HepG2 (cell line): ENCODE measurements around the gene CCDC158. TPM values are rescaled to one million over a fixed set of nuclear protein-coding genes. Genes with fewer than 3 reads are reported as not detected.

Source experiments
- ATAC-seq: fragments of 200-7000 bp; cut with Tn5 transposase; 3 replicates; pipeline ENCODE4 v1.9.1; 2020; ENCODE audit warnings: mild to moderate bottlenecking, moderate library complexity
- BruUV-seq: library from RNA; stranded (reverse); fragments of 400-500 nt; replicated peaks from 2 replicates; lab custom pipeline; 2021; lab: Mats Ljungman, UMichigan
- CTCF ChIA-PET: fragments of 300-600 bp; formaldehyde crosslinking; extraction: SDS; loops from one replicate; lab custom pipeline; 2021; ENCODE audit warnings: low total read pairs, inconsistent platforms, low intra/inter-chr PET ratio; lab: Yijun Ruan, JAX
- POLR2A ChIA-PET: fragments of 350-600 bp; sonication (Branson Sonifier 250); formaldehyde crosslinking; loops from one replicate; lab custom pipeline; 2020; ENCODE audit warnings: antibody characterized with exemption, inconsistent platforms; lab: Yijun Ruan, JAX
- DNase-seq: peaks from one replicate; pipeline ENCODE4 v3.0.0-alpha.2; 2015; ENCODE audit warnings: low spot score
- FAIRE-seq: peaks from 3 replicates; lab custom pipeline; 2011; peaks lifted over from hg19 to GRCh38; lab: Jason Lieb, UNC
- H2AFZ ChIP-seq: one replicate; pipeline ENCODE4 v1.6.1; 2011; ENCODE audit warnings: low read length, inconsistent platforms
- H3K27ac ChIP-seq: fragments of 300-600 bp; 3 replicates; pipeline ENCODE4 v1.8.0; 2011; ENCODE audit warnings: mixed run types, mild to moderate bottlenecking, mixed read lengths, low read length, inconsistent platforms; ENCODE audit not compliant: insufficient read depth; ENCODE audit errors: extremely low read length
- H3K27me3 ChIP-seq, 2 experiments: fragments of 200-600 bp in 1 of 2; 2 replicates in 1 of 2; 3 replicates in 1 of 2; pipeline versions ENCODE4 v1.6.0 to v1.8.0; 2011; ENCODE audit warnings: low read length in 2 of 2, mild to moderate bottlenecking in 2 of 2, moderate library complexity in 2 of 2, inconsistent platforms in 1 of 2; ENCODE audit not compliant: insufficient read depth in 2 of 2, control insufficient read depth in 1 of 2
- H3K36me3 ChIP-seq, 2 experiments: fragments of 200-600 bp in 1 of 2; replicated peaks in 1 of 2; 2 replicates in 1 of 2; 3 replicates in 1 of 2; pipeline versions ENCODE4 v1.5.1 to v1.8.0; 2011; ENCODE audit warnings: low read length in 2 of 2, inconsistent platforms in 1 of 2; ENCODE audit not compliant: insufficient read depth in 2 of 2, control insufficient read depth in 1 of 2
- H3K4me1 ChIP-seq: 2 replicates; pipeline ENCODE4 v1.5.1; 2012; ENCODE audit warnings: low read length, inconsistent platforms; ENCODE audit not compliant: insufficient read depth
- H3K4me2 ChIP-seq: 2 replicates; pipeline ENCODE4 v1.6.0; 2011; ENCODE audit warnings: low read depth, low read length, inconsistent platforms
- H3K4me3 ChIP-seq, 3 experiments: fragments of 200-600 bp in 1 of 3; sonication (generic), shearing (Covaris generic) in 1 of 3; replicated peaks in 1 of 3; 2 replicates each; pipeline ENCODE4 v1.5.1; 2011 to 2016; ENCODE audit warnings: low read length in 3 of 3, inconsistent platforms in 2 of 3, low read depth in 2 of 3, mild to moderate bottlenecking in 2 of 3, control low read depth in 1 of 3, mixed read lengths in 1 of 3; ENCODE audit not compliant: insufficient read depth in 1 of 3
- H3K79me2 ChIP-seq: one replicate; pipeline ENCODE4 v1.6.1; 2011; ENCODE audit warnings: low read length, inconsistent platforms; ENCODE audit not compliant: insufficient read depth
- H3K9ac ChIP-seq: 2 replicates; pipeline ENCODE4 v1.6.0; 2011; ENCODE audit warnings: mild to moderate bottlenecking, low read depth, low read length, inconsistent platforms; ENCODE audit not compliant: insufficient read depth
- H3K9me3 ChIP-seq: 2 replicates; pipeline ENCODE4 v1.5.1; 2012; ENCODE audit warnings: mild to moderate bottlenecking, low read length
- H4K20me1 ChIP-seq: 2 replicates; pipeline ENCODE4 v1.6.0; 2011; ENCODE audit warnings: inconsistent platforms, mild to moderate bottlenecking, low read length, moderate library complexity; ENCODE audit not compliant: insufficient read depth
- ARNTL ChIP-seq: sonication (generic); formaldehyde crosslinking; IDR thresholded peaks from 2 replicates; pipeline ENCODE4 v1.4.0; 2020; ENCODE audit warnings: mild to moderate bottlenecking, missing genetic modification reagents
- DR1 ChIP-seq: sonication (generic); formaldehyde crosslinking; IDR thresholded peaks from 2 replicates; pipeline ENCODE4 v1.8.0; 2021; ENCODE audit warnings: mild to moderate bottlenecking, missing genetic modification reagents, inconsistent platforms
- NCOA1 ChIP-seq: sonication (generic); formaldehyde crosslinking; IDR thresholded peaks from 2 replicates; pipeline ENCODE4 v1.9.0; 2021; ENCODE audit warnings: missing genetic modification reagents
- NCOA5 ChIP-seq: sonication (generic); formaldehyde crosslinking; IDR thresholded peaks from 2 replicates; pipeline ENCODE4 v1.4.0; 2020; ENCODE audit warnings: missing genetic modification reagents
- PAWR ChIP-seq: sonication (generic); formaldehyde crosslinking; IDR thresholded peaks from 2 replicates; pipeline ENCODE4 v1.4.0; 2020; ENCODE audit warnings: missing genetic modification reagents, mild to moderate bottlenecking, borderline replicate concordance
- PHF21A ChIP-seq: sonication (generic); formaldehyde crosslinking; IDR thresholded peaks from 2 replicates; pipeline ENCODE4 v1.5.0; 2020; ENCODE audit warnings: mild to moderate bottlenecking, missing genetic modification reagents
- PPARG ChIP-seq: conservative IDR thresholded peaks from 2 replicates; pipeline ENCODE4 v1.6.1; 2016; ENCODE audit warnings: missing biosample characterization, missing genetic modification reagents
- SIX1 ChIP-seq: sonication (generic); formaldehyde crosslinking; IDR thresholded peaks from 2 replicates; pipeline ENCODE4 v1.4.0; 2020; ENCODE audit warnings: missing genetic modification reagents, borderline replicate concordance
- SP140L ChIP-seq: sonication (generic); formaldehyde crosslinking; IDR thresholded peaks from 2 replicates; pipeline ENCODE4 v1.4.0; 2020; ENCODE audit warnings: missing genetic modification reagents, borderline replicate concordance
- WIZ ChIP-seq: sonication (generic); formaldehyde crosslinking; IDR thresholded peaks from 2 replicates; pipeline ENCODE4 v1.5.1; 2020; ENCODE audit warnings: mild to moderate bottlenecking, missing genetic modification reagents
- ZNF350 ChIP-seq: sonication (generic); formaldehyde crosslinking; IDR thresholded peaks from 2 replicates; pipeline ENCODE4 v1.4.0; 2020; ENCODE audit warnings: mild to moderate bottlenecking, low read depth, missing genetic modification reagents, borderline replicate concordance
- ZSCAN30 ChIP-seq: sonication (generic); formaldehyde crosslinking; IDR thresholded peaks from 2 replicates; pipeline ENCODE4 v1.5.0; 2020; ENCODE audit warnings: mild to moderate bottlenecking, missing genetic modification reagents
- WGBS: methylation state at CpG from one replicate; pipeline ENCODE4 v1.1.6; 2017; ENCODE audit warnings: low lambda C conversion rate; 5-methylcytosine and 5-hydroxymethylcytosine counted together
- in situ Hi-C: cut with HindIII; loops from 2 replicates; pipeline ENCODE4 v1.10.0; 2017; ENCODE audit warnings: low pct_unique_long_range_greater_than_20kb; ENCODE audit not compliant: extremely low pct_ligation_motif_present
- intact Hi-C: fragments of 100-400 bp; cut with micrococcal nuclease; formaldehyde crosslinking; loops from one replicate; pipeline ENCODE4 v1.10.0; 2022; ENCODE audit not compliant: unreplicated experiment
- polyA plus RNA-seq, 8 experiments: library from polyadenylated mRNA; depleted of rRNA in 3 of 8; stranded (reverse) in 7 of 8; unstranded in 1 of 8; fragments of >200 nt; fragmentation: Illumina TruSeq in 4 of 8; extraction: Trizol in 4 of 8; gene quantifications; 2 replicates each; pipeline versions ENCODE4 v1.2.1 to v1.2.3, GENCODE V29; 2011 to 2016; ENCODE audit warnings: low read depth in 4 of 8, missing spikeins in 1 of 8, mixed read lengths in 1 of 8; ENCODE audit not compliant: insufficient read depth in 1 of 8
- total RNA-seq, 5 experiments: library from RNA; depleted of rRNA; stranded (reverse); fragments of >200 nt; fragmentation: Illumina TruSeq; extraction: Trizol; gene quantifications; 2 replicates each; pipeline ENCODE4 v1.2.3, GENCODE V29; 2016; ENCODE audit warnings: low read depth in 1 of 5
- TF ChIP-seq, protein P1 (sequence below): sonication (generic); formaldehyde crosslinking; IDR thresholded peaks from 2 replicates; pipeline ENCODE4 v1.8.1; 2023; ENCODE audit warnings: mild to moderate bottlenecking, missing genetic modification reagents
- TF ChIP-seq, protein P2 (sequence below): sonication (generic); formaldehyde crosslinking; IDR thresholded peaks from 2 replicates; pipeline ENCODE4 v1.4.0; 2020; ENCODE audit warnings: missing genetic modification reagents; ENCODE audit errors: not compliant biosample characterization
- TF ChIP-seq, protein P3 (sequence below): sonication (generic); formaldehyde crosslinking; IDR thresholded peaks from 2 replicates; pipeline ENCODE4 v1.9.0; 2022; ENCODE audit warnings: missing genetic modification reagents, mild to moderate bottlenecking, borderline replicate concordance
- TF ChIP-seq, protein P4 (sequence below): sonication (generic); formaldehyde crosslinking; IDR thresholded peaks from 2 replicates; pipeline ENCODE4 v1.4.0; 2020; ENCODE audit warnings: missing genetic modification reagents
- TF ChIP-seq, protein P5 (sequence below): sonication (generic); formaldehyde crosslinking; IDR thresholded peaks from 2 replicates; pipeline ENCODE4 v1.5.1; 2020; ENCODE audit warnings: missing genetic modification reagents, mild to moderate bottlenecking, borderline replicate concordance

The CCDC158 gene
- total and polyA plus RNA-seq, 2 of the 13 experiments (the other 11 are each of a cell fraction or from before 2014, with no cell fraction given): not detected

DNA sequence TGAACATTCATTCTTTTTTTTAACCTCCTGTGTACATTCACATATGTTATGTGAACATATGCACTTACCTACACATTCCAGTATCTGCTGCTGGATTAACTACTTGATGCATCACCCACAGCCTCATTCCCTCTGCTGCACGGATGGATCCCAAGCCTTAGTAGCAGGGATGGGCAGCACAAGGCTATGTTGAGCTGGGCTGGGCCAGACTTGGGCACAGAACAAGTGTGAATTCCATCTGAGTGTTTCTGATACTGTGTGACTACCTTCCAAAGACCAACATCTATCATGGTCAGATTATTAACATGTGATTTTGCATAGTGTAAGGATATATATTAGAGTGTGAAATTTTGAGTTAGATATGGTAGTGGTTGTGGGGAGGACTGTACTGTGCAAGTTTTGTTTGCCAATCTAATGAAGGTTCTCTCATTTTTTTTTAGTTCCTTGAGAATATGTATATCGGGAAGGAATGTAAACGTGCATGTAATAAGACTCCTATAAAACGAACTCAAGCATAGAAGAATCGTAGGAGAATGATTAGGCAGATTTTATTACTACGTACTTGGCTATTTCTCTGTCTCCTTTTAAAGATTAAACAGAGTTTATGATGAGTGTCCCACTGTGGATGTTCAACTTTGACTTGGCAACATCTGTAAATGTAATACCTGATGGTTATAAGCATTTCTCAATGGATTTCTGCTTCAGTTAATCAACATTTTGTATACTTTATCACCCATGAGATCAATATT lies 137.8 kb downstream of the CCDC158 start:
- DNase-seq: no peak
- Histone ChIP-seq H3K4me2 (no peak overlapping the region), H3K4me1 (peaks cover 23% of the 10 kb centered on the region), H3K9ac (no peak overlapping the region), H3K79me2 (no peaks in the 10 kb centered on the region), H2AFZ (no peak overlapping the region), H3K27me3 (no peaks in the 10 kb centered on the region; a peak in 1 of 5 replicates), H3K4me3 (no peak overlapping the region), H4K20me1 (no peaks in the 10 kb centered on the region), H3K9me3 (no peaks in the 10 kb centered on the region), H3K27ac (no peak overlapping the region), H3K36me3 (no peaks in the 10 kb centered on the region)
- ChIA-PET CTCF (no interaction called here), POLR2A (no interaction called here)
- ATAC-seq: no peak
- no TSS peak for BruUV-seq
- intact Hi-C loops: no loop called here
- TF ChIP-seq, protein P1, sequence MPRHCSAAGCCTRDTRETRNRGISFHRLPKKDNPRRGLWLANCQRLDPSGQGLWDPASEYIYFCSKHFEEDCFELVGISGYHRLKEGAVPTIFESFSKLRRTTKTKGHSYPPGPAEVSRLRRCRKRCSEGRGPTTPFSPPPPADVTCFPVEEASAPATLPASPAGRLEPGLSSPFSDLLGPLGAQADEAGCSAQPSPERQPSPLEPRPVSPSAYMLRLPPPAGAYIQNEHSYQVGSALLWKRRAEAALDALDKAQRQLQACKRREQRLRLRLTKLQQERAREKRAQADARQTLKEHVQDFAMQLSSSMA (CRISPR knock-in tag): no peak
- TF ChIP-seq, protein P2, sequence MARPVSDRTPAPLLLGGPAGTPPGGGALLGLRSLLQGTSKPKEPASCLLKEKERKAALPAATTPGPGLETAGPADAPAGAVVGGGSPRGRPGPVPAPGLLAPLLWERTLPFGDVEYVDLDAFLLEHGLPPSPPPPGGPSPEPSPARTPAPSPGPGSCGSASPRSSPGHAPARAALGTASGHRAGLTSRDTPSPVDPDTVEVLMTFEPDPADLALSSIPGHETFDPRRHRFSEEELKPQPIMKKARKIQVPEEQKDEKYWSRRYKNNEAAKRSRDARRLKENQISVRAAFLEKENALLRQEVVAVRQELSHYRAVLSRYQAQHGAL (CRISPR knock-in tag): no peak
- TF ChIP-seq, protein P3, sequence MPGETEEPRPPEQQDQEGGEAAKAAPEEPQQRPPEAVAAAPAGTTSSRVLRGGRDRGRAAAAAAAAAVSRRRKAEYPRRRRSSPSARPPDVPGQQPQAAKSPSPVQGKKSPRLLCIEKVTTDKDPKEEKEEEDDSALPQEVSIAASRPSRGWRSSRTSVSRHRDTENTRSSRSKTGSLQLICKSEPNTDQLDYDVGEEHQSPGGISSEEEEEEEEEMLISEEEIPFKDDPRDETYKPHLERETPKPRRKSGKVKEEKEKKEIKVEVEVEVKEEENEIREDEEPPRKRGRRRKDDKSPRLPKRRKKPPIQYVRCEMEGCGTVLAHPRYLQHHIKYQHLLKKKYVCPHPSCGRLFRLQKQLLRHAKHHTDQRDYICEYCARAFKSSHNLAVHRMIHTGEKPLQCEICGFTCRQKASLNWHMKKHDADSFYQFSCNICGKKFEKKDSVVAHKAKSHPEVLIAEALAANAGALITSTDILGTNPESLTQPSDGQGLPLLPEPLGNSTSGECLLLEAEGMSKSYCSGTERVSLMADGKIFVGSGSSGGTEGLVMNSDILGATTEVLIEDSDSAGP (CRISPR knock-in tag): no peak
- no peak for TF ChIP-seq ARNTL (CRISPR knock-in tag)
- no peak for TF ChIP-seq SIX1 (CRISPR knock-in tag)
- no peak for TF ChIP-seq NCOA1
- TF ChIP-seq PAWR (CRISPR knock-in tag): no peak
- TF ChIP-seq ZNF350 (CRISPR knock-in tag): no peak
- TF ChIP-seq DR1 (CRISPR knock-in tag): no peak
- TF ChIP-seq PPARG (CRISPR knock-in tag): no peak
- no peak for TF ChIP-seq ZSCAN30
- no peak for TF ChIP-seq SP140L
- TF ChIP-seq, protein P4, sequence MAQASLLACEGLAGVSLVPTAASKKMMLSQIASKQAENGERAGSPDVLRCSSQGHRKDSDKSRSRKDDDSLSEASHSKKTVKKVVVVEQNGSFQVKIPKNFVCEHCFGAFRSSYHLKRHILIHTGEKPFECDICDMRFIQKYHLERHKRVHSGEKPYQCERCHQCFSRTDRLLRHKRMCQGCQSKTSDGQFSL (CRISPR knock-in tag): no peak
- TF ChIP-seq, protein P5, sequence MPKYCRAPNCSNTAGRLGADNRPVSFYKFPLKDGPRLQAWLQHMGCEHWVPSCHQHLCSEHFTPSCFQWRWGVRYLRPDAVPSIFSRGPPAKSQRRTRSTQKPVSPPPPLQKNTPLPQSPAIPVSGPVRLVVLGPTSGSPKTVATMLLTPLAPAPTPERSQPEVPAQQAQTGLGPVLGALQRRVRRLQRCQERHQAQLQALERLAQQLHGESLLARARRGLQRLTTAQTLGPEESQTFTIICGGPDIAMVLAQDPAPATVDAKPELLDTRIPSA: no peak
- TF ChIP-seq PHF21A: no peak
- no peak for TF ChIP-seq WIZ
- TF ChIP-seq NCOA5 (CRISPR knock-in tag): no peak
- in situ Hi-C loops: no loop called here
- no peak for FAIRE-seq
- WGBS: 32% methylated on average over 6 of the region's 6 CpGs
